Natural killer cell (primary cell): Measurements from ENCODE around the gene TMEM8B. TPM values are rescaled to one million over a fixed set of nuclear protein-coding genes. Genes with fewer than 3 reads are reported as not detected.

Experiments
- ATAC-seq, 3 donors: fragments of 150-1000 bp in 2 of 3; fragments of 200-7000 bp in 1 of 3; cut with Tn5 transposase; 1 replicate in 1 of 3; 2 replicates in 2 of 3; pipeline ENCODE4 v1.10.0; 2021; ENCODE audit warnings: mild to moderate bottlenecking in 2 of 3, moderate library complexity in 2 of 3
- DNase-seq, 2 donors: peaks; one replicate each; pipeline versions ENCODE4 v3.0.0 to v3.0.0-alpha.2; 2013 to 2021; ENCODE audit warnings: mixed read lengths in 1 of 2
- H3K27ac ChIP-seq: one replicate; pipeline ENCODE4 v1.5.1; 2013; ENCODE audit warnings: mild to moderate bottlenecking, low read length
- H3K27me3 ChIP-seq: one replicate; pipeline ENCODE4 v1.6.1; 2013; ENCODE audit warnings: low read length; ENCODE audit not compliant: control insufficient read depth, insufficient read depth
- H3K36me3 ChIP-seq: one replicate; pipeline ENCODE4 v1.6.1; 2013; ENCODE audit warnings: low read length; ENCODE audit not compliant: control insufficient read depth, insufficient read depth
- H3K4me1 ChIP-seq: one replicate; pipeline ENCODE4 v1.6.1; 2013; ENCODE audit warnings: low read length; ENCODE audit not compliant: control insufficient read depth, insufficient read depth
- H3K4me3 ChIP-seq: one replicate; pipeline ENCODE4 v1.5.1; 2013; ENCODE audit warnings: low read length
- H3K9me3 ChIP-seq: one replicate; pipeline ENCODE4 v1.6.1; 2013; ENCODE audit warnings: low read length; ENCODE audit not compliant: control insufficient read depth, insufficient read depth
- H3K27ac Mint-ChIP-seq, 2 donors: one replicate each; pipeline ENCODE4 v1.8.0; 2022; ENCODE audit warnings: mild to moderate bottlenecking in 2 of 2, mixed read lengths in 2 of 2, moderate library complexity in 1 of 2
- H3K27me3 Mint-ChIP-seq, 2 donors: one replicate each; pipeline ENCODE4 v1.8.0; 2022; ENCODE audit warnings: low read depth in 2 of 2, mixed read lengths in 2 of 2
- H3K36me3 Mint-ChIP-seq: one replicate; pipeline ENCODE4 v1.8.0; 2022; ENCODE audit warnings: mixed read lengths
- H3K4me1 Mint-ChIP-seq, 2 donors: one replicate each; pipeline ENCODE4 v1.8.0; 2022; ENCODE audit warnings: mixed read lengths in 2 of 2
- H3K4me3 Mint-ChIP-seq: one replicate; pipeline ENCODE4 v1.8.0; 2022; ENCODE audit warnings: mild to moderate bottlenecking, moderate library complexity, mixed read lengths
- H3K9me3 Mint-ChIP-seq, 2 donors: one replicate each; pipeline ENCODE4 v1.8.0; 2022; ENCODE audit warnings: mixed read lengths in 2 of 2
- CTCF ChIP-seq: fragments of 200-600 bp; IDR thresholded peaks from one replicate; pipeline ENCODE4 v1.8.0; 2022; ENCODE audit warnings: antibody characterized with exemption
- WGBS: methylation state at CpG from one replicate; pipeline ENCODE4 v1.1.7; 2013; ENCODE audit warnings: missing lambda C conversion rate; ENCODE audit not compliant: insufficient coverage; 5-methylcytosine and 5-hydroxymethylcytosine counted together
- intact Hi-C: fragments of 100-400 bp; cut with micrococcal nuclease; formaldehyde crosslinking; loops from one replicate; pipeline ENCODE4 v1.14.2; 2022
- total RNA-seq, 4 donors: library from RNA; stranded (reverse); fragments of 120-200 nt in 1 of 4; gene quantifications; one replicate each; pipeline versions ENCODE4 v1.2.3 to v1.2.4, GENCODE V29; 2013 to 2022

Gene TMEM8B
- total RNA-seq, 3 donors from 2014 or later (not counting 1 experiment from before 2014, with no cell fraction given), result 5.2 to 7.8 (median 5.4) TPM

DNA sequence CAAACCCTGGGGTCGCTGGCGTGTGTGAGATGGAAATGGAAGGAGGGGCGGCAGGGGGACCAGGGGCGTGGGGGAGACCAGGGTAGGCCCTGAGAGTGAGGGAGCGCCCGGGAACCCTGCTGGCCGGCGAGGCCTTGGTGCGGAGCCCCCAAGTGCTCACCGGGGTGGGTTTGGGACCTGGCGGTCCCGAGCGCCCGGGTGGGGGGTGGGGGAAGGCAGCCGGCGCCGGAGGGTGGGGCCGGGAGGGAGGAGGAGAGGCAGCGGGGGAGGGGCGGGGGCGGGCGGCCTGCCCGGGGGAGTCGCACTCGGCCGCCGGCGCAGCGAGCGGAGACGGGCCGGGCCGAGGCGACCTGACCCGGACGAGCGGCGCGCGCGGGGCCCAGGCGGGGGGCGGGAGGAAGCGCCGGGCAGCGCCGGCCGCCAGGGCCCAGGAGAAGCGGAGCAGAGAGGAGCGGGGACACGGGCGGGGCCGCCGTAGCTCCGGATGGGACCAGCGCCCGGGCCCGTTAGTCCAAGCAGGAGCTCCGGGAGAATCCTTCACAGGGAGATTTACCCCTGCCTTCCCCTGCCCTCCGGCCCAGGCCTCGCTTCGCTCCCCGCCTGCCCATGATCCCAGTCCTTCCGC, 37.6 kb upstream of the TMEM8B start, which contains the start of gene NPR2:
NPR2 (plus strand) TSS at position 295 of the 625 bp plus-strand sequence. CDS start 818 bp downstream, outside the sequence.
- intact Hi-C loops, result no loop called here
- 47% methylated on average over 55 of the region's 64 CpGs for WGBS
- Mint-ChIP-seq H3K27me3 (peaks cover 0 to 9% of the 10 kb centered on the region in 2 donors), H3K27ac (peak within 1 kb of the TSS in 1 of 2 donors; percentile 33), H3K4me1 (peaks cover 0 to 18% of the 10 kb centered on the region in 2 donors), H3K36me3 (no peaks in the 10 kb centered on the region), H3K4me3 (peak within 1 kb of the TSS; percentile 53), H3K9me3 (no peaks in the 10 kb centered on the region)
- Histone ChIP-seq H3K4me1 (no peaks in the 10 kb centered on the region), H3K27me3 (no peaks in the 10 kb centered on the region), H3K27ac (no peak within 1 kb of the TSS), H3K36me3 (no peaks in the 10 kb centered on the region), H3K9me3 (no peaks in the 10 kb centered on the region), H3K4me3 (no peak within 1 kb of the TSS)
- DNase-seq (no peak), ATAC-seq (no peak)
- no peak for TF ChIP-seq CTCF

DNA sequence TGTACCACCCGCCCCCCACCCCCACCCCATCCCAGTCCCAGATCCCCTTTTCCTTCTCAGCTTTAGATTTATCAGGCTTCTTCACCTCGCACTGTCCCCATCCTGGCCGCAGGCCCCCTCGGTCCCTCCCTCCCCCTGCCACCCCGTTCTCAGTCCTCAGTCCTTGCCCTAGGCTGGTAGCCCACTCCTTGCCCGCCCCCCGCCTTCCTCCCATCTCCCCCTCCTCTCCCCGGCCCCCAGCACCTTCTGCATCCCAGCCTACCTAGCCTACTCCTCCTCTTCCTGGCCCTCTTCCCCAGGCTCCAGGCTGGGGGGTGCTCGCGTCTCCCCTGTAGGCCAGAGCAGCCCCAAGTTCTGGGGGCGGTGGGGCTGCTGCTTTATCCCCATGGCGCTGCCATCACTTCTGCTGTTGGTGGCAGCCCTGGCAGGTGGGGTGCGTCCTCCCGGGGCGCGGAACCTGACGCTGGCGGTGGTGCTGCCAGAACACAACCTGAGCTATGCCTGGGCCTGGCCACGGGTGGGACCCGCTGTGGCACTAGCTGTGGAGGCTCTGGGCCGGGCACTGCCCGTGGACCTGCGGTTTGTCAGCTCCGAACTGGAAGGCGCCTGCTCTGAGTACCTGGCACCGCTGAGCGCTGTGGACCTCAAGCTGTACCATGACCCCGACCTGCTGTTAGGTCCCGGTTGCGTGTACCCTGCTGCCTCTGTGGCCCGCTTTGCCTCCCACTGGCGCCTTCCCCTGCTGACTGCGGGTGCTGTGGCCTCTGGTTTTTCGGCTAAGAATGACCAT, 36.8 kb upstream of the TMEM8B start:
- ATAC-seq, result no peak
- H3K27ac Mint-ChIP-seq, result no peak overlapping the region
- Histone ChIP-seq H3K9me3 (no peaks in the 10 kb centered on the region), H3K36me3 (no peaks in the 10 kb centered on the region), H3K27me3 (no peaks in the 10 kb centered on the region), H3K27ac (no peak overlapping the region), H3K4me1 (no peaks in the 10 kb centered on the region), H3K4me3 (no peak overlapping the region)
- 96% methylated on average over 32 of the region's 34 CpGs for WGBS
- intact Hi-C loops, result no loop called here
- no peak overlapping the region for H3K4me3 Mint-ChIP-seq
- H3K36me3 Mint-ChIP-seq, result no peaks in the 10 kb centered on the region
- H3K4me1 Mint-ChIP-seq, result peaks cover 0 to 21% of the 10 kb centered on the region in 2 donors
- no peak for TF ChIP-seq CTCF
- no peaks in the 10 kb centered on the region for H3K9me3 Mint-ChIP-seq
- DNase-seq, result no peak
- peaks cover 0 to 9% of the 10 kb centered on the region in 2 donors for H3K27me3 Mint-ChIP-seq

DNA sequence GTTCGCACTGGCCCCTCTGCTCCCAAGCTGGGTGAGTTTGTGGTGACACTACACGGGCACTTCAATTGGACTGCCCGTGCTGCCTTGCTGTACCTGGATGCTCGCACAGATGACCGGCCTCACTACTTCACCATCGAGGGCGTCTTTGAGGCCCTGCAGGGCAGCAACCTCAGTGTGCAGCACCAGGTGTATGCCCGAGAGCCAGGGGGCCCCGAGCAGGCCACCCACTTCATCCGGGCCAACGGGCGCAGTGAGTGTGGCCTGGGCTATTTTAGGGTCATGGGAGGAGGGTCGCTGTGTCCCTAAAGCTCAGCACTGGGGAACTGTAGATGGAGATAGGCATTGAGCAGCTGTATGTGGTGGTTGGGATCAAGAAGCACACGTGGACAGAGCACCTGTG, 36.2 kb upstream of the TMEM8B start:
- H3K4me3 Mint-ChIP-seq, result no peak overlapping the region
- TF ChIP-seq CTCF, result no peak
- H3K9me3 Mint-ChIP-seq, result no peaks in the 10 kb centered on the region
- Histone ChIP-seq H3K9me3 (no peaks in the 10 kb centered on the region), H3K4me3 (no peak overlapping the region), H3K36me3 (no peaks in the 10 kb centered on the region), H3K27ac (no peak overlapping the region), H3K27me3 (no peaks in the 10 kb centered on the region), H3K4me1 (no peaks in the 10 kb centered on the region)
- no peak overlapping the region for H3K27ac Mint-ChIP-seq
- ATAC-seq (no peak), DNase-seq (no peak)
- H3K36me3 Mint-ChIP-seq, result no peaks in the 10 kb centered on the region
- intact Hi-C loops, result no loop called here
- peaks cover 0 to 21% of the 10 kb centered on the region in 2 donors for H3K4me1 Mint-ChIP-seq
- H3K27me3 Mint-ChIP-seq, result peaks cover 0 to 9% of the 10 kb centered on the region in 2 donors
- 97% methylated on average over 14 of the region's 14 CpGs for WGBS
